ENCODE data around the gene PRSS36. TPM values are rescaled to one million over a fixed set of nuclear protein-coding genes. Genes with fewer than 3 reads are reported as not detected.

Gene PRSS36
- polyA plus RNA-seq, 1 donor from 2014 or later: 2.0 TPM

- peaks cover 4% of the 10 kb centered on the region for H3K36me3 ChIP-seq (ENCODE audit: insufficient read depth, low read length)
- H3K9me3 ChIP-seq (ENCODE audit: low read length): no peaks in the 10 kb centered on the region
- no peaks in the 10 kb centered on the region for H3F3A ChIP-seq (ENCODE audit: insufficient read depth, low read length, poor library complexity, severe bottlenecking)
- peaks cover 55% of the 10 kb centered on the region for H4K20me1 ChIP-seq (ENCODE audit: insufficient read depth)
- no peak for TF ChIP-seq EP300 (conservative IDR thresholded peaks at IDR 0.05; ENCODE audit: poor library complexity, severe bottlenecking)
- no peak for TF ChIP-seq EZH2 (IDR thresholded peaks at IDR 0.05; ENCODE audit: borderline replicate concordance, insufficient read depth, low read length, poor library complexity, severe bottlenecking)
- TF ChIP-seq, protein P1, sequence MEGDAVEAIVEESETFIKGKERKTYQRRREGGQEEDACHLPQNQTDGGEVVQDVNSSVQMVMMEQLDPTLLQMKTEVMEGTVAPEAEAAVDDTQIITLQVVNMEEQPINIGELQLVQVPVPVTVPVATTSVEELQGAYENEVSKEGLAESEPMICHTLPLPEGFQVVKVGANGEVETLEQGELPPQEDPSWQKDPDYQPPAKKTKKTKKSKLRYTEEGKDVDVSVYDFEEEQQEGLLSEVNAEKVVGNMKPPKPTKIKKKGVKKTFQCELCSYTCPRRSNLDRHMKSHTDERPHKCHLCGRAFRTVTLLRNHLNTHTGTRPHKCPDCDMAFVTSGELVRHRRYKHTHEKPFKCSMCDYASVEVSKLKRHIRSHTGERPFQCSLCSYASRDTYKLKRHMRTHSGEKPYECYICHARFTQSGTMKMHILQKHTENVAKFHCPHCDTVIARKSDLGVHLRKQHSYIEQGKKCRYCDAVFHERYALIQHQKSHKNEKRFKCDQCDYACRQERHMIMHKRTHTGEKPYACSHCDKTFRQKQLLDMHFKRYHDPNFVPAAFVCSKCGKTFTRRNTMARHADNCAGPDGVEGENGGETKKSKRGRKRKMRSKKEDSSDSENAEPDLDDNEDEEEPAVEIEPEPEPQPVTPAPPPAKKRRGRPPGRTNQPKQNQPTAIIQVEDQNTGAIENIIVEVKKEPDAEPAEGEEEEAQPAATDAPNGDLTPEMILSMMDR (IDR thresholded peaks at IDR 0.05; ENCODE audit: poor library complexity, severe bottlenecking): no peak
- TF ChIP-seq MXI1 (conservative IDR thresholded peaks at IDR 0.05; ENCODE audit: poor library complexity, severe bottlenecking): no peak
- no peak for TF ChIP-seq SMC3 (conservative IDR thresholded peaks at IDR 0.05; ENCODE audit: poor library complexity)
- TF ChIP-seq RAD21 (conservative IDR thresholded peaks at IDR 0.05): no peak
- TF ChIP-seq POLR2AphosphoS5 (IDR thresholded peaks at IDR 0.05): no peak
- TF ChIP-seq TAF1 (IDR thresholded peaks at IDR 0.05; ENCODE audit: low read depth): no peak
- peak overlapping the region; percentile 91 for H3K4me3 ChIP-seq (ENCODE audit: low read length)
- H3K27ac ChIP-seq (ENCODE audit: low read length): no peak overlapping the region
- H3K9me2 ChIP-seq (ENCODE audit: insufficient read depth, low read length): no peaks in the 10 kb centered on the region
- H3K9ac ChIP-seq (ENCODE audit: low read length): no peak overlapping the region
- no peak overlapping the region for H3K4me2 ChIP-seq (ENCODE audit: low read length)
- H3K27me3 ChIP-seq (ENCODE audit: insufficient read depth, low read depth, low read length): no peaks in the 10 kb centered on the region
- H2AFZ ChIP-seq (ENCODE audit: low read depth, low read length): no peak overlapping the region
- peaks cover 59% of the 10 kb centered on the region for H3K79me2 ChIP-seq (replicated peaks; ENCODE audit: insufficient read depth, low read length)
Observed at GRCh38 chr16:31182391-31182790, 32.5 kb upstream of the PRSS36 start.

DNA sequence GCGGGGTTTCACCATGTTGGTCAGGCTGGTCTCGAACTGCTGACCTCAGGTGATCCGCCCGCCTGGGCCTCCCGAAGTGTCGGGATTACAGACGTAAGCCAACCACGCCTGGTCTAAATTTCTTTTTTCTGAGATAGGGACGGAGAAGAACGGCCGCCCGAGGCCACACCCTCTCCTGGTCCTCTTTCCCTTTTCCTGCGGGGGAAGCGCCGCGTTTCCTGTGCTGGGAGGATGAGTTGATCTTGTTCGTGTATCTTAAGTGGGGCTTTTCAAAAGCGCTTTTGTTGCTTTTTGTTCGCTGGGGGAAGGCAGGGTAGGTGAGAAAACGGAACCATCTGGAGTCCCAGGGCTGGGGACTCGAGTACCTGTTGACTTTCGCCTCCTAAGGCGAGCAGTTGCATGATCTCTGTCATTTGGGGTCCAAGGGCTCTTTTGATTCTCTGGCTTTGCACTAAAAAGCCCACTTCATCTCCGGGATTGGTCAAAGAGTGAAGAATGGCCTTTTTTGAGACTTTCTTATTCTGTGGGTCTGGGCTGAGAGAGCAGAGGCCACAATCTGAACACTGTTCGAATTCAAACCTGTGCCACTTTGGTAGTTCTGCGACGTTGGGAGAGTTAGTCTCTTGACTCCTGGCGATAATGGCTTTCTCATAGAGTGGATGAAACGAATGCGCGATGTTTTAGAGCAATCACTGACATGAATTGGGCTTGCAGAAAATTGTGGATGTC, 31.4 kb upstream of the PRSS36 start:
- Histone ChIP-seq H3K9me2 (ENCODE audit: insufficient read depth, low read length) (no peaks in the 10 kb centered on the region), H3K79me2 (replicated peaks; ENCODE audit: insufficient read depth, low read length) (peaks cover 51% of the 10 kb centered on the region), H3F3A (ENCODE audit: insufficient read depth, low read length, poor library complexity, severe bottlenecking) (no peaks in the 10 kb centered on the region), H3K4me3 (ENCODE audit: low read length) (peak overlapping the region; percentile 91), H3K36me3 (ENCODE audit: insufficient read depth, low read length) (peaks cover 4% of the 10 kb centered on the region), H3K9me3 (ENCODE audit: low read length) (no peaks in the 10 kb centered on the region), H3K27me3 (ENCODE audit: insufficient read depth, low read depth, low read length) (no peaks in the 10 kb centered on the region), H3K4me2 (ENCODE audit: low read length) (peak overlapping the region; percentile 94), H3K27ac (ENCODE audit: low read length) (peak overlapping the region; percentile 99), H2AFZ (ENCODE audit: low read depth, low read length) (no peak overlapping the region), H3K9ac (ENCODE audit: low read length) (peak overlapping the region; percentile 100), H4K20me1 (ENCODE audit: insufficient read depth) (peaks cover 48% of the 10 kb centered on the region)
- peak; percentile 10 for TF ChIP-seq POLR2AphosphoS5 (IDR thresholded peaks at IDR 0.05)
- no peak for TF ChIP-seq TAF1 (IDR thresholded peaks at IDR 0.05; ENCODE audit: low read depth)

- Histone ChIP-seq H3K4me2 (ENCODE audit: low read length) (peak within 1 kb of the TSS; percentile 94), H3K9me3 (ENCODE audit: low read length) (no peaks in the 10 kb centered on the region), H3F3A (ENCODE audit: insufficient read depth, low read length, poor library complexity, severe bottlenecking) (no peaks in the 10 kb centered on the region), H3K27me3 (ENCODE audit: insufficient read depth, low read depth, low read length) (no peaks in the 10 kb centered on the region), H3K9me2 (ENCODE audit: insufficient read depth, low read length) (no peaks in the 10 kb centered on the region), H2AFZ (ENCODE audit: low read depth, low read length) (peak within 1 kb of the TSS; percentile 98), H3K9ac (ENCODE audit: low read length) (peak within 1 kb of the TSS; percentile 100), H3K27ac (ENCODE audit: low read length) (peak within 1 kb of the TSS; percentile 99), H3K36me3 (ENCODE audit: insufficient read depth, low read length) (peaks cover 3% of the 10 kb centered on the region), H4K20me1 (ENCODE audit: insufficient read depth) (peaks cover 41% of the 10 kb centered on the region), H3K4me3 (ENCODE audit: low read length) (peak within 1 kb of the TSS; percentile 91), H3K79me2 (replicated peaks; ENCODE audit: insufficient read depth, low read length) (peaks cover 45% of the 10 kb centered on the region)
- TF ChIP-seq SMC3 (conservative IDR thresholded peaks at IDR 0.05; ENCODE audit: poor library complexity): peak; percentile 33
- TF ChIP-seq EP300 (conservative IDR thresholded peaks at IDR 0.05; ENCODE audit: poor library complexity, severe bottlenecking): peak; percentile 58
- no peak for TF ChIP-seq EZH2 (IDR thresholded peaks at IDR 0.05; ENCODE audit: borderline replicate concordance, insufficient read depth, low read length, poor library complexity, severe bottlenecking)
- TF ChIP-seq REST (IDR thresholded peaks at IDR 0.05; ENCODE audit: borderline replicate concordance): peak; percentile 98
- peak; percentile 98 for TF ChIP-seq POLR2AphosphoS5 (IDR thresholded peaks at IDR 0.05)
- TF ChIP-seq MXI1 (conservative IDR thresholded peaks at IDR 0.05; ENCODE audit: poor library complexity, severe bottlenecking): peak; percentile 74
- peak; percentile 100 for TF ChIP-seq TAF1 (IDR thresholded peaks at IDR 0.05; ENCODE audit: low read depth)
- TF ChIP-seq, protein P1 (IDR thresholded peaks at IDR 0.05; ENCODE audit: poor library complexity, severe bottlenecking): peak; percentile 6
- no peak for TF ChIP-seq RAD21 (conservative IDR thresholded peaks at IDR 0.05)
Observed at GRCh38 chr16:31179747-31180459, 30.0 kb upstream of the PRSS36 start, which contains the start of gene FUS. FUS (plus strand) TSS chr16:31180139; CDS start chr16:31180215, 76 bp downstream.

Data from neural cell (in vitro differentiated cells).